ENCODE results near the gene ERCC4.
A peak's percentile ranks its signal among the peaks of the same experiment; 100 is the strongest.

The ERCC4 gene

GRCh38 chr16:13995194-13995593 lies 75.2 kb downstream of the ERCC4 start:
- no peak for DNase-seq

- DNase-seq, result no peak
These were observed 76.9 kb downstream of the ERCC4 start for GRCh38 chr16:13996778-13997288.

- no peak for DNase-seq
These were observed 77.6 kb downstream of the ERCC4 start for GRCh38 chr16:13997526-13997925.

GRCh38 chr16:13997933-13998332 lies 78.0 kb downstream of the ERCC4 start:
- DNase-seq, result peak; percentile 2 to 34

GRCh38 chr16:13999071-13999894 lies 79.3 kb downstream of the ERCC4 start:
- no peak for DNase-seq

GRCh38 chr16:13999895-14000425 lies 80.0 kb downstream of the ERCC4 start:
- no peak for DNase-seq

GRCh38 chr16:14001521-14001920 lies 81.6 kb downstream of the ERCC4 start:
- DNase-seq, result no peak

Data from NCI-H526 (cell line).